Measurements from ENCODE around the gene DIP2B. TPM values are rescaled to one million over a fixed set of nuclear protein-coding genes. Genes with fewer than 3 reads are reported as not detected.

The DIP2B gene
- total RNA-seq, 1 donor from 2014 or later, result 28.9 TPM

DNA sequence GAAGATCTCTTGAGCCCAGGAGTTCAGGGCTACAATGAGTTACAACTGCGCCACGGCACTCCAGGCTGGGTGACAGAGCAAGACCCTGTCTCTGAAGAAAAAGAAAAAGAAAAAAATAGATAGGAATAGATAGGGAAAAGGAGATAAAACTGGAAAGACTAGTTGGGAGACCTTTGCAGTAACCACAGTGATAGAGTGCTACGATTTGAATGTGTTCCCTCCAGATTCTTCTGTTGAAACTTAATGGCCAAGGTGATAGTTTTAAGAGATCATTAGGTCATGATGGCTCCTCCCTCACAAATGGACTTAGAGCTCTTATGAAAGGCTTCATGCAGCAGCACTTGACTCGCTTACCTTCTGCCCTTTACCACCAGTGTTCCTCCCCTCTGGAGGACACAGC is 245.6 kb downstream of the DIP2B start:
- Mint-ChIP-seq H3K27me3 (ENCODE audit: unreplicated experiment) (no peaks in the 10 kb centered on the region), H3K4me1 (ENCODE audit: unreplicated experiment) (no peaks in the 10 kb centered on the region), H3K9me3 (ENCODE audit: unreplicated experiment) (no peaks in the 10 kb centered on the region), H3K4me3 (ENCODE audit: unreplicated experiment) (no peak overlapping the region), H3K36me3 (ENCODE audit: unreplicated experiment) (peaks cover 21% of the 10 kb centered on the region), H3K27ac (ENCODE audit: unreplicated experiment) (no peak overlapping the region)
- no peak for DNase-seq (ENCODE audit: extremely low spot score, unreplicated experiment)
- TF ChIP-seq CTCF (IDR thresholded peaks at IDR 0.05), result no peak

GRCh38 chr12:50751948-50752721 is 247.3 kb downstream of the DIP2B start:
- no peak for DNase-seq (ENCODE audit: extremely low spot score, unreplicated experiment)
- TF ChIP-seq CTCF (IDR thresholded peaks at IDR 0.05), result no peak
- peaks cover 11% of the 10 kb centered on the region for H3K36me3 Mint-ChIP-seq (ENCODE audit: unreplicated experiment)
- H3K4me3 Mint-ChIP-seq (ENCODE audit: unreplicated experiment), result no peak overlapping the region
- no peaks in the 10 kb centered on the region for H3K9me3 Mint-ChIP-seq (ENCODE audit: unreplicated experiment)
- no peak overlapping the region for H3K27ac Mint-ChIP-seq (ENCODE audit: unreplicated experiment)
- no peaks in the 10 kb centered on the region for H3K4me1 Mint-ChIP-seq (ENCODE audit: unreplicated experiment)
- H3K27me3 Mint-ChIP-seq (ENCODE audit: unreplicated experiment), result no peaks in the 10 kb centered on the region

DNA sequence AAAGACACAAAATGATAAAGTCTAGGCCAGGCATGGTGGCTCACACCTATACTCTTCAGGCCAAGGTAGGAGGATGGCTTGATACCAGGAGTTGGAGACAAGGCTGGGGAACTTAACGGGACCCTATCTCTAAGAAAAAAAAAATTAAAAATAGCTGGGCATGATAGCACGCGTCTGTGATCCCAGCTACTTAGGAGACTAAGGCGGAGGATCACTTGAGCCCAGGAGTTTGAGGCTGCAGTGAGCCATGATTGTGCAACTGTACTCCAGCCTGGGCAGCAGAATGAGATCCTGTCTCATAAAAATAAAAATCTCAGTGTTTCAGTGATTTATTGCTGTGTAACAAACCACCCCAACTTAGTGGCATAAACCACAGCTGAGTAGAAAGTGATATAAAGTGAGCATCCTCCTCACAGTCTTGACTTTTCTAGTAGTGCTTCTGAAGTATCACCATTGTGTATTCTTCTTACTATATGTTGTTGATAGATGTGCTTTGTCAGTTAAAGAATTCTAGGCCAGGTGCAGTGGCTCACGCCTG is 248.5 kb downstream of the DIP2B start:
- Mint-ChIP-seq H3K36me3 (ENCODE audit: unreplicated experiment) (peaks cover 9% of the 10 kb centered on the region), H3K9me3 (ENCODE audit: unreplicated experiment) (no peaks in the 10 kb centered on the region), H3K4me1 (ENCODE audit: unreplicated experiment) (no peaks in the 10 kb centered on the region), H3K27me3 (ENCODE audit: unreplicated experiment) (no peaks in the 10 kb centered on the region), H3K4me3 (ENCODE audit: unreplicated experiment) (no peak overlapping the region), H3K27ac (ENCODE audit: unreplicated experiment) (no peak overlapping the region)
- DNase-seq (ENCODE audit: extremely low spot score, unreplicated experiment), result no peak
- TF ChIP-seq CTCF (IDR thresholded peaks at IDR 0.05), result no peak

- TF ChIP-seq CTCF (IDR thresholded peaks at IDR 0.05), result no peak
- Mint-ChIP-seq H3K9me3 (ENCODE audit: unreplicated experiment) (no peaks in the 10 kb centered on the region), H3K27ac (ENCODE audit: unreplicated experiment) (peak within 1 kb of the TSS; percentile 98), H3K27me3 (ENCODE audit: unreplicated experiment) (no peaks in the 10 kb centered on the region), H3K4me3 (ENCODE audit: unreplicated experiment) (peak within 1 kb of the TSS; percentile 90), H3K4me1 (ENCODE audit: unreplicated experiment) (peaks cover 32% of the 10 kb centered on the region), H3K36me3 (ENCODE audit: unreplicated experiment) (no peaks in the 10 kb centered on the region)
- DNase-seq (ENCODE audit: extremely low spot score, unreplicated experiment), result peak; percentile 97
Measured at GRCh38 chr12:50763639-50764285, 259.0 kb downstream of the DIP2B start, which contains the start of gene ATF1. ATF1 (plus strand) TSS chr12:50764101; CDS start chr12:50780146, 16,045 bp downstream.

Measured in osteocyte (in vitro differentiated cells).